Measurements from ENCODE around the gene DDTL. TPM values are rescaled to one million over a fixed set of nuclear protein-coding genes. Genes with fewer than 3 reads are reported as not detected.

Gene DDTL
- total RNA-seq, 4 donors from 2014 or later: 0.65 to 0.94 (median 0.88) TPM; not detected in 1

GRCh38 chr22:24021304-24021703 is 54.6 kb downstream of the DDTL start:
- TF ChIP-seq CTCF (IDR thresholded peaks at IDR 0.05; ENCODE audit: low read depth): no peak

Other genes starting within 250 kb of the DDTL start
- 1 to 10 TPM; 2.9 to 7.0 (median 3.7) TPM for gene ZNF70, start 215.8 kb upstream of the DDTL start, total RNA-seq
- gene VPREB3, start 212.5 kb upstream of the DDTL start, total RNA-seq: 1 to 10 TPM in 1 of 4 donors, not detected in 3; 6.8 TPM
- not detected for gene C22orf15, start 203.9 kb upstream of the DDTL start, total RNA-seq
- 10 to 100 TPM in 3 of 4 donors, 1 to 10 TPM in 1; 9.3 to 84.6 (median 26.6) TPM for gene CHCHD10, start 198.9 kb upstream of the DDTL start, total RNA-seq
- gene MMP11, start 194.0 kb upstream of the DDTL start, total RNA-seq: 1 to 10 TPM; 2.1 to 2.8 (median 2.2) TPM
- 10 to 100 TPM; 26.3 to 84.2 (median 37.5) TPM for gene SMARCB1, start 179.9 kb upstream of the DDTL start, total RNA-seq
- 1 to 10 TPM in 1 of 4 donors, under 1 TPM in 1, not detected in 2; 0.22 to 1.5 TPM for gene DERL3, start 127.9 kb upstream of the DDTL start, total RNA-seq
- 10 to 100 TPM in 1 of 4 donors, 1 to 10 TPM in 3; 4.8 to 10.2 (median 5.5) TPM for gene SLC2A11, start 109.0 kb upstream of the DDTL start, total RNA-seq
- 100 to 1,000 TPM in 3 of 4 donors, 10 to 100 TPM in 1; 58.8 to 202 (median 128) TPM for gene MIF, start 72.5 kb upstream of the DDTL start, total RNA-seq
- gene GSTT2B, start 5.7 kb upstream of the DDTL start, total RNA-seq: 1 to 10 TPM; 1.7 to 7.5 (median 3.5) TPM
- 100 to 1,000 TPM in 2 of 4 donors, 10 to 100 TPM in 2; 94.9 to 211 (median 111) TPM for gene DDT, start 7.6 kb downstream of the DDTL start, total RNA-seq
- gene GSTT2, start 13.2 kb downstream of the DDTL start, total RNA-seq: not detected
- gene GSTT4, start 38.6 kb downstream of the DDTL start, total RNA-seq: not detected
- gene CABIN1, start 44.4 kb downstream of the DDTL start, total RNA-seq: 10 to 100 TPM; 22.5 to 50.9 (median 31.9) TPM
- gene SUSD2, start 214.6 kb downstream of the DDTL start, total RNA-seq: 1 to 10 TPM in 3 of 4 donors, under 1 TPM in 1; 0.82 to 2.4 (median 2.0) TPM